Tibial nerve (tissue), 4 donors: ENCODE data around the gene ITPKC. TPM values are rescaled to one million over a fixed set of nuclear protein-coding genes. Genes with fewer than 3 reads are reported as not detected.

ENCODE experiments used
- DNase-seq, 2 donors: peaks; one replicate each; pipeline ENCODE4 v3.0.0-alpha.2; 2019; ENCODE audit warnings: low spot score in 2 of 2
- H3K27ac ChIP-seq, 4 donors: fragments of 200-600 bp; sonication (generic) in 3 of 4; one replicate each; pipeline ENCODE4 v1.5.1; 2017 to 2019; ENCODE audit warnings: mild to moderate bottlenecking in 1 of 4
- H3K27me3 ChIP-seq, 2 donors: fragments of 200-600 bp; sonication (generic) in 1 of 2; one replicate each; pipeline versions ENCODE4 v1.5.1 to v1.6.0; 2017 to 2019
- H3K36me3 ChIP-seq, 3 donors: fragments of 200-600 bp; sonication (generic); one replicate each; pipeline ENCODE4 v1.5.1; 2018 to 2019
- H3K4me1 ChIP-seq, 4 donors: fragments of 200-600 bp; sonication (generic) in 3 of 4; one replicate each; pipeline ENCODE4 v1.5.1; 2017 to 2019
- H3K4me3 ChIP-seq, 4 donors: fragments of 200-600 bp; sonication (generic) in 3 of 4; one replicate each; pipeline ENCODE4 v1.5.1; 2017 to 2019; ENCODE audit warnings: mild to moderate bottlenecking in 1 of 4, moderate library complexity in 1 of 4
- H3K9me3 ChIP-seq, 4 donors: fragments of 200-600 bp; sonication (generic) in 3 of 4; one replicate each; pipeline ENCODE4 v1.5.1; 2017 to 2019
- EP300 ChIP-seq, 2 donors: sonication (generic); formaldehyde crosslinking; IDR thresholded peaks; one replicate each; pipeline ENCODE4 v1.6.1; 2017; ENCODE audit warnings: antibody characterized with exemption in 2 of 2, mild to moderate bottlenecking in 1 of 2
- POLR2A ChIP-seq, 2 donors: fragments of 450-650 bp; IDR thresholded peaks; one replicate each; pipeline ENCODE4 v1.6.1; 2017; ENCODE audit warnings: antibody characterized with exemption in 2 of 2, mild to moderate bottlenecking in 2 of 2, moderate library complexity in 2 of 2
- WGBS, 2 donors: methylation state at CpG; one replicate each; pipeline ENCODE4 v1.1.5; 2018; 5-methylcytosine and 5-hydroxymethylcytosine counted together
- total RNA-seq, 4 donors: library from RNA; depleted of rRNA; stranded (reverse); fragments of >200 nt; gene quantifications; one replicate each; pipeline ENCODE4 v1.1.0, GENCODE V29; 2016
- TF ChIP-seq, protein P1 (sequence below), 5 experiments: fragments of 200-600 bp in 3 of 5; fragments of 450-650 bp in 2 of 5; sonication (generic) in 3 of 5; IDR thresholded peaks; one replicate each; pipeline ENCODE4 v1.5.1; 2016 to 2019; ENCODE audit warnings: antibody characterized with exemption in 5 of 5, mild to moderate bottlenecking in 3 of 5, moderate library complexity in 2 of 5

ITPKC gene
- total RNA-seq, 4 donors from 2014 or later = 72.0 to 114 (median 90.9) TPM

DNA sequence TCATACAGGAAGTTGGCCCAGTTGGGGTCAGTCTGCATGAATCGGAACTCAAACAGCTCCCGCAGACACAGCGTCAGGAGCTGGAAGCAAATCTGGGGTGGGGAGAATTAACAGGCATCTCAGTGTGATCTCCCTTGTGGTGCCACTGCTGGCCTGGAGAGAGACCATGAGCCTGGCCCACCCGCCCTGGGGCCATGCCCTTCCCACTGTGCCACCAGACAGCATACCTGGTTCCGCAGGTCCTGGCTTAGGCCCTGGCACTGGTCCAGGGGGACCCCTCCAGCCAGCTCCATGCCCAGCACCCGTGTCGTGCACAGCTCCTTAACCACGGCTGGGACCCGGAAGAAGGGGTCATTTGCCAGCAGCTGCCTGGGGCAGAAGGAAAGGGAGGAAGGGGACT lies 16.8 kb upstream of the ITPKC start:
- WGBS, 2 donors = 93 to 94% methylated on average over 7 to 9 of the region's 9 CpGs
- peaks cover 2 to 93% (median 5%) of the 10 kb centered on the region in 3 donors for H3K36me3 ChIP-seq

DNA sequence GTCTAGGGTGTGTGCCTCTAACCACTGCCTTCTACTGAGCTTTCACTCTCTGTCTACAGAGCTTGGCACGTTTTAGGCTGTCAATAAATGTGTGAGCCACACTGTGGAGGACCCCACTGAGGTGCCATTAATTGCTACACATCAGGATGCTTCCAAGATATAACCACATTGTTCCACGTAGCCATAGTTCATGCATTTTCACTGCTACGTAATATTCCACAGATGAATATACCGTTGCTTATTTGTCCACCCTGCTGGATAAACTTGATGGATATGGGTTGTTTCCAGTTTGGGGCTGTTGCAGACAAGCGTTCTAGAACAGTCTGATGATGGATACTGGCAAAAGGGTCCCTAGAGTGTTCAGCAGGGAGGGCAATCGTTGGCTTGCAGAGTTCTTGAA lies 15.2 kb upstream of the ITPKC start:
- Histone ChIP-seq H3K4me3 (no peak overlapping the region), H3K36me3 (peaks cover 0 to 93% (median 5%) of the 10 kb centered on the region in 3 donors), H3K9me3 (no peaks in the 10 kb centered on the region), H3K27me3 (no peaks in the 10 kb centered on the region), H3K27ac (peak overlapping the region in 1 of 4 donors; percentile 66), H3K4me1 (peaks cover 0 to 22% (median 2%) of the 10 kb centered on the region in 4 donors)
- WGBS, 2 donors = 95% methylated on average over 6 of the region's 6 CpGs
- TF ChIP-seq, protein P1, sequence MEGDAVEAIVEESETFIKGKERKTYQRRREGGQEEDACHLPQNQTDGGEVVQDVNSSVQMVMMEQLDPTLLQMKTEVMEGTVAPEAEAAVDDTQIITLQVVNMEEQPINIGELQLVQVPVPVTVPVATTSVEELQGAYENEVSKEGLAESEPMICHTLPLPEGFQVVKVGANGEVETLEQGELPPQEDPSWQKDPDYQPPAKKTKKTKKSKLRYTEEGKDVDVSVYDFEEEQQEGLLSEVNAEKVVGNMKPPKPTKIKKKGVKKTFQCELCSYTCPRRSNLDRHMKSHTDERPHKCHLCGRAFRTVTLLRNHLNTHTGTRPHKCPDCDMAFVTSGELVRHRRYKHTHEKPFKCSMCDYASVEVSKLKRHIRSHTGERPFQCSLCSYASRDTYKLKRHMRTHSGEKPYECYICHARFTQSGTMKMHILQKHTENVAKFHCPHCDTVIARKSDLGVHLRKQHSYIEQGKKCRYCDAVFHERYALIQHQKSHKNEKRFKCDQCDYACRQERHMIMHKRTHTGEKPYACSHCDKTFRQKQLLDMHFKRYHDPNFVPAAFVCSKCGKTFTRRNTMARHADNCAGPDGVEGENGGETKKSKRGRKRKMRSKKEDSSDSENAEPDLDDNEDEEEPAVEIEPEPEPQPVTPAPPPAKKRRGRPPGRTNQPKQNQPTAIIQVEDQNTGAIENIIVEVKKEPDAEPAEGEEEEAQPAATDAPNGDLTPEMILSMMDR (IDR thresholded peaks at IDR 0.05) = no peak
- TF ChIP-seq EP300 (IDR thresholded peaks at IDR 0.05) (no peak), POLR2A (IDR thresholded peaks at IDR 0.05) (no peak)
- no peak for DNase-seq

More for the DNA sequence above, 16.8 kb upstream of the ITPKC start:
- H3K4me1 ChIP-seq = peaks cover 0 to 7% (median 2%) of the 10 kb centered on the region in 4 donors
- no peak for DNase-seq
- H3K27me3 ChIP-seq = no peaks in the 10 kb centered on the region
- H3K4me3 ChIP-seq = no peak overlapping the region
- H3K27ac ChIP-seq = no peak overlapping the region
- no peaks in the 10 kb centered on the region for H3K9me3 ChIP-seq
- TF ChIP-seq POLR2A (IDR thresholded peaks at IDR 0.05) (no peak), EP300 (IDR thresholded peaks at IDR 0.05) (no peak)
- TF ChIP-seq, protein P1 (IDR thresholded peaks at IDR 0.05) = no peak

- H3K27me3 ChIP-seq = no peaks in the 10 kb centered on the region
- DNase-seq = no peak
- WGBS, 2 donors = 58 to 66% methylated on average over 18 of the region's 18 CpGs
- peaks cover 0 to 22% (median 2%) of the 10 kb centered on the region in 4 donors for H3K4me1 ChIP-seq
- no peak overlapping the region for H3K4me3 ChIP-seq
- H3K36me3 ChIP-seq = peaks cover 0 to 91% (median 5%) of the 10 kb centered on the region in 3 donors
- no peaks in the 10 kb centered on the region for H3K9me3 ChIP-seq
- TF ChIP-seq, protein P1 (IDR thresholded peaks at IDR 0.05) = peak in 4 of 5 experiments; percentile 5 to 31 (median 24)
- TF ChIP-seq POLR2A (IDR thresholded peaks at IDR 0.05) (no peak), EP300 (IDR thresholded peaks at IDR 0.05) (no peak)
- peak overlapping the region in 2 of 4 donors; percentile 36 to 66 for H3K27ac ChIP-seq
These were observed 14.4 kb upstream of the ITPKC start for GRCh38 chr19:40702337-40703012.

- TF ChIP-seq, protein P1 (IDR thresholded peaks at IDR 0.05) = no peak
- TF ChIP-seq EP300 (IDR thresholded peaks at IDR 0.05) = no peak
- no peak for TF ChIP-seq POLR2A (IDR thresholded peaks at IDR 0.05)
- Histone ChIP-seq H3K4me1 (peaks cover 0 to 22% (median 2%) of the 10 kb centered on the region in 4 donors), H3K27ac (peak overlapping the region in 2 of 4 donors; percentile 36 to 66), H3K9me3 (no peaks in the 10 kb centered on the region), H3K4me3 (no peak overlapping the region), H3K36me3 (peaks cover 0 to 96% (median 5%) of the 10 kb centered on the region in 3 donors), H3K27me3 (no peaks in the 10 kb centered on the region)
- no peak for DNase-seq
- 80% methylated on average over 24 of the region's 24 CpGs for WGBS, 2 donors
These were observed 13.7 kb upstream of the ITPKC start for GRCh38 chr19:40703029-40703755.
